Mucosa of gallbladder (tissue), 1 donor: ENCODE results near the gene LONRF2. TPM values are rescaled to one million over a fixed set of nuclear protein-coding genes. Genes with fewer than 3 reads are reported as not detected.

Source experiments
- DNase-seq: peaks from one replicate; pipeline ENCODE4 v3.0.0-alpha.2; 2020; ENCODE audit warnings: low spot score
- total RNA-seq: library from RNA; stranded (reverse); gene quantifications from one replicate; pipeline ENCODE4 v1.2.1, GENCODE V29; 2021
- donor health status: DM: no; HTN: no; CAD: no.

LONRF2 gene
- total RNA-seq, 1 donor from 2014 or later: 11.2 TPM

DNA sequence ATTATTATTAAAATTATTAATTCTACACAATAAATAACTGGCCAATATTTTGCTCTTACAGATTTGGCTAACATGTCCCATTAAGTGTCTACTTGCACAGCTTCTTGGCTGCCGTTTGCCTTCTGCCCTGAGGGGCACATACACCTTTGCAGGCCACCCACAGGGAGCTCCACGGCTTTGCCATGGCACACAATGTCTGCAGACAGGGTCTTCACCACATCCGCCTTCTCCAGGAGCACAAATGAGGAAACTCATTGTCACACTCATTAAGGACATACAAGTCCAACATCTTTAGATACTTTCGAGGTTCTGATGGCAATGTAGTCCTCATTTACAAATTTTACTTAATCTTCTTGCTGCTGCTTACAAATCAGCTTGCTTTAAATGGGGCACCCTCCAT, 45.6 kb downstream of the LONRF2 start:
- DNase-seq: no peak

DNA sequence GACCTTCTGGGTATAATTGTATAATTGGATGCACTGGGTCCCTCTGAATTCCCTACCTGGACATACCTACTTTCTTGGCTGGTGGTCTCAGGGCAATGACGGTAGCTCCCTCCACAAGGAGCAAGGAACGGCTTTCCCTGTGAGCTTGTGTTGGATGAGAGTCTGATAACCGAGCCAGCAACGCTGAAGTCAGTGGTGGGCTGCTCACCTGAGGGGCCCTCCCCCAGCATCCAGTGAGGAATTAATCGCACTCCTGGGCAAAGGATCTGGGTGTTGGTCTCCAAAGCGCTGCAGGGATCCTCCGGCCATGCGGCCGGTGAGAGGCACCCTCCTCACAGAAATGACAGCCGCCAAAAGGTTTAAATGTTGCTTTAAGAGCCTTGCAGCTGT, 47.1 kb downstream of the LONRF2 start:
- DNase-seq: no peak

DNA sequence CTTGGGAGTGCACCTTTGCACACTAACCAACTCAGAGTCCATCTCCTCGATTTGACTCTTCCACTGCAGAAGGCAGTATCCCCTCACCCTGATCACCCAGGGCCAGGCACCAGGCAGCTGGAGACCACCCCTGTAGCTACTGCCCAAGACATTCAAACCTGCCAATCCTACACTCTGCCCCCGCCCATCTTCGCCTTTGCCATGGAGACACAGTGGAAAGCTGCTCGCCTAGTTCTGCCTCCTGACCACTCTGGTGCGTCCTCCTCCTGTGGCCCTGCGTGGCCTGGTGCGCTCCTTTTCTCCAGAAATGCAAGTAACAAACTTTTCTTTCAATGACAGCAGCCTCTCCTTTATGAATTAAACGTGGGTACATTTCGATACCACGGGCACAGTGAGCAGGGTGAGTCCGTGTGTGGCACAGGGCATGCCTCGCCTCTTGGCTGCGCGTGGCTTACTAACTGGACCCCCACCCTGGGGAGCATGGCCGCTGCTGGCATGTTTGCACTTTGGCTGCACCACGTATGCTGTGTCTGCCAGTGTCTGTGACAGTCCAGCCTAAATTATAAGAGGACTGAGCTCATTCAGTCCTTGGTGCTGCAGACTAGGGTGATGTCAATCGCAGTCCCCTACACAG, 47.6 kb downstream of the LONRF2 start:
- no peak for DNase-seq

DNA sequence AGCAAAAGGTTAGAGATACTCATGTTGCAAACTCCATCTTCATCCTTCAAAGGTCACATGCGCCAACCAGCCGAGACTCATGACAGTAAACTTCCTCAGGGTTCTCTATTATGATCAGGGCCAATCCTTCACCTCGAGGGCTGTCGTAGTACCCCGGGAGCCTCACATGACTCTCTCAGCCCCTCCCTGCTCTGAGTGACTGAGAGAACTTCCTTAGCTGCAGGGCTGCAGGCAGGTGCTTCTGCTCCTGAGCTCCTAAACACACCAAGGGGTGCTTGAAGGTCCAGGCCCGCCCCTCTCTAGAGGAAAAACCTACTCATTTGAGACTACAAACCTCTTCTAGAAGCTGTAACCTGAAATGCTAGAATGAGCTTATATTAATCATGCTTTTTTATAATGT, 48.2 kb downstream of the LONRF2 start:
- DNase-seq: no peak

DNA sequence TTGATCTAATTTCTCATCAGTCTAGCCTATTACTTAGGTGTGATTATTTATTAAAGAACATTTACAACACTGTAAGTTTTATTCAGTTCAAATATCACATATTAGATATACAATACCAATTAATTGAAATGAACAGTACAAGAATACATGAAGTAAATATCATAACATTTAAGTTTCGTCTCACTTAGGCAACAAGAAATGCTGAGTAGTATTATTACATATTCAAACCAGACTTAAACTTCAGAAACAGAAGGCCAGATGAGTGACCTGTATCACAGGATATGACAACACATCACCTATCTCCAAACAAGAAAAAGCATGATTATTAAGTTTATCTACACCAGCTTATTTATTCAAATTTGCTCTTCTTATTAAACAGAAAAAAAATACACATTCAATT, 48.9 kb downstream of the LONRF2 start:
- no peak for DNase-seq

DNA sequence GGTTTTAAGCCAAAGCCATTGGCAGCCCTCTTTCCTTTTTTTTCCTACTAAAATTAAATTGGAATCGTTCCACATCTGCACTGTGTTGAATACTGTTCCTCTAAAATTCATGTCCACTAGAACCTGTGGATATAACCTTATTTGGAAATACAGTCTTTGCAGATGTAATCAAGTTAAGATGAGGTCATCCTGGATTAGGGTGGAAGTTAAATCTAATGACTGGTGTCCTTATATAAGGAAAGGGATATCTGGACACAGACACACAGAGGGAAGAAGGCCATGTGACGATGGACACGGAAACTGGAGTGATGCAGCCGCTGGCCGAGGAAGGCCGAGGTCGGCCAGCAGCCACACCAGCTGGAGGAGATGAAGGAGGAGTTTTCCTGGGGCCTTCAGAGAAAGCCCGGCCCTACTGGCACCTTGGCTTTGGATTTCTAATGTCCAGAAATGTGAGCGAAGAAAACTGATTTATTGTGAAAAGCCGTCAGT, 49.4 kb downstream of the LONRF2 start:
- no peak for DNase-seq

DNA sequence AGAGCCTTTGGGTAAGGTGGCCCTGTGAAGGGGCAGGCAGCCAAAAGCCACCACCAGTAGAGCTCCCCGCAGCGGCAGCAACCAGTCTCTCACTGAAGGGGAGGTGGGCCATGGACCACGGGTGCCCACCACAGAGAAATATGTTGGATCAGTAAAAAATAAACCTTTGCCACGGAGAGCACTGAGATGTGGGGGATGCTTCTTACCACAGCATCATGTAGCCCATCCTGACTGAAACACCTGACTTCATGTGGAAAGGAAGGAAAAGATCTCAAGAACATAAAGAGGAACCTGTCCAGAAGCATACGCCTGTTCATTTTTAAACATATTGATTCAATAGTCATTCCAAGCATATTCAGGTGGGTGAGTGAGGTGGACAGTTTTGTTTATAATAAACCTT, 51.1 kb downstream of the LONRF2 start:
- no peak for DNase-seq

DNA sequence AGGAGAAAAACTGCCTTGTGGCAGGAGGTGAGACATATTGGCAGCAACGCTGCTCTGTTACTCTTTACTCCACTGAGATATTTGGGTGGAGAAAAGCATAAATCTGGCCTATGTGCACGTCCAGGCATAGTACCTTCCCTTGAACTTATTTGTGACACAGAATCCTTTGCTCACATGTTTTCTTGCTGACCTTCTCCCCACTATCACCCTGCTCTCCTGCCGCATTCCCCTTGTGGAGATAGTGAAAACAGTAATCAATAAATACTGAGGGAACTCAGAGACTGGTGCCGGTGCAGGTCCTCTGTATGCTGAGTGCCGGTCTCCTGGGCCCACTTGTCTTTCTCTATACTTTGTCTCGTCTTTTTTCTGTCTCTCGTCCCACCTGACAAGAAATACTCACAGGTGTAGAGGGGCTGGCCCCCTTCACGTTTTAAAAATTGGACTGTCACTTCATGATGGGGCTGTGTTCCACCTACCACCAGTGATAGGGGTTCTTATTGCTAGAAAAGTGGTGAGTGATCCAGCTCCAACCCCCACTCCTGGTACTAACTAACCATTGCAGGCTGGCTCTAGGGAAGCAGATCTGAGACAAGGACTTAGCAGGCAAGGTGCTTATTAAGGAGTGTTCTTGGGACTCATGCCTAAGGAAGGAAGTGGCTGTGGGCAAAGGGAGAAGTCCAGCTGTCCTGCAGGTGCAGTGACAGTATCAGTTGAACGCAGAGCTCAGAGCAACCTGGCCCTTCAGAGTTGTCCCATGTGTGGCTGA, 51.7 kb downstream of the LONRF2 start:
- no peak for DNase-seq

DNA sequence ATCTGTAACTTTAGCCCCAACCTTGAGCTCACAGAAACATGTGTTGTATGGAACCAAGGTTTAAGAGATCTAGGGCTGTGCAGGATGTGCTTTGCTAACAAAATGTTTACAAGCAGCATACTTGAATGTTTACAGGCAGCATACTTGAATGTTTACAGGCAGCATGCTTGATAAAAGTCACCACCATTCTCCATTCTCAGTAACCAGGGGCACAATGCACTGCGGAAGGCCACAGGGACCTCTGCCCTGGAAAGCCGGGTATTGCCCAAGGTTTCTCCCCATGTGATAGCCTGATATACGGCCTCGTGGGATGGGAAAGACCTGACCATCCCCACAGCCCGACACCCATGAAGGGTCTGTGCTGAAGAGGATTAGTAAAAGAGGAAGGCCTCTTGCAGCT, 52.4 kb downstream of the LONRF2 start:
- DNase-seq: no peak

DNA sequence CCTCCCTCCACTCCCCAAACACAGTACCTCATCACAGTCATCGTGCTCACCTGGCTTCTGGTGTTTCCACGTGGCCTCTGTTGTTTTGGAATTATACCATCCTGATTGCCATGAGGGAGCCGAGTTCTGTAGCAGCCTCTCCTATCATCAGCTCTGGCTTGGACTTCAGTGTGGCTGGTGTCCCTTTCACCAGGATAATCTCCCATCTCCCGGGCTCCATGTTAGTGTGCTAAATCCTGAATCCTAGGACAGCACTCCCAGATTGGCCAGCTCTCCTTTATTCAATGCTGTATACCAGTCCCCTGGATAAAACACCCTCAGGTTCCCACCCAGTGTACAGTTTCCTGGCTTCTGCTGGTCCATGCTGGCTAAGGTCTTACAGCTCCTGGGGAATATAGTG, 53.3 kb downstream of the LONRF2 start:
- DNase-seq: no peak

DNA sequence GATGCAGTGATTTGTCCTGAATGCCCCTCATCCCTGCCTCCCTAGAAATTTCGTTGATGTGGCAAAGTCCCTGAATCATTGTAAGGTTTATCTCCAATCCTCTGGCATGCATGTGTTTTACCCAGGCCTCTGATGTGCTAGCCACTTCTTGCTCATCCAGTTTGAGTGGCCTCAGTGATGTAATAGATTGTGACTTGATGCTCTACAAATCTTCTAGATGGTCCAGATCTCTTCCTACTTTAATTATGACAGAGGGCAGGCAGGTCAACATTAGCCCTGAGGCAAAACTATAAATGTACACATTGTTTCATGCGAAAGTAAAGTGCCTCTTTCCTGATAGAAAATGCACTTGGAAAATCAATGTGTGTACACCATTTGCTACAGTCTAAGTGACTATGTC, 54.5 kb downstream of the LONRF2 start:
- DNase-seq: no peak

DNA sequence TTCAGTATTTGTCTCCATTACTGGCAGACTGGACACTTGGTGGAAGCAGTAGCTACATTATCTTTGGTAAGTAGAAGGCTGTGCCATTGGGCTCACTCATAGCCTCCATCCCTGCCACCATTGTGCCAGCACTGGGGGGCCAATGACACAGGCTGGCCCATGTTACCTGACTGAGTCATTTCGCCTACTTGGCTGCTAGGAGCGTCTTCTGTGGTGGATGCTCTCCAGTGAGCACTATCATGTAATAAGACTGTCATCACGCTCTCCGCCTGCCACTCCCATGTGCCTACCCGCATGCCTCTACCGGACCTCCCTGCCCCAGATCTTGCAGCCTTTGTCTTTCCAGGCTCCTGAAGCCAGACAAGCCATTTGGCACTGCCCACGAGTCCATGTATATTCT, 56.2 kb downstream of the LONRF2 start:
- DNase-seq: no peak

DNA sequence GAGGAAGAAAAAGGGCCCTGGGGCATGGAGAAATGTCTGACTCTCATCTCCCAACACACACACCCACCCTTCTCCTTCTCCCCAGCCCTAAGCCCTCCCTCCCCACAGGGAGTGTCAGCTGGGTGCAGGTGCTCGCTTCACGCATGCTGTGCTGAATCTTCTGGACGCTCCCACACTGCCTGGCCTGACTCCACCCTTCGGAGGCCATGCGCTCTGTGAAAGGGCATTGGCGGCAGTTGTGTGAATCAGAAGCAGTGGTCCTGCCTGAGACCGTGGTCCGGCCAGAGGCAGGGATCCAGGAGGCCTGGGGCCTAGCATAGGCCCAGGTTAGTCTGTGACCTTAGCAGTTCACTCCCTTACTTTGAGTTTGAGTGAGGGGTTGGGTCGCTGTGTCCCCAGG, 57.1 kb downstream of the LONRF2 start:
- DNase-seq: no peak

DNA sequence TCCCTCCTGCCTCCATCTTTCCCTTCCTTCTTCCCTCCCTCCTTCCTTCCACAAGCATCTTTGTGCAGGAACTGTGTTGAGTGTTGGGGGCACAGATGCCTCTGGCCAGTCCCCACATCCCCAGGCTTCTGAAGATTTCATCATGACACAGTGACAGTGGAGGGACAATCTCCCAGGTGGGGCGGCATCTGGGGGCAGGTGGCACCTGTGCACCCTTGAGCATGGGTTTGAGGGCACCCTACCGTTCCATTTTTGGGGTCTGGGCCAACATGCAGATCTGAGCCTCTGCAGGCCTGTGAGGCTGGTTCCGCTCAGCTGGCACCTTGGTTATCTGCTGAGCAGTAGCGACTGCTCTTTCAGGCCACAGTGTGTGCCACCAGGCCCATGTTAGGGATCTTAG, 57.6 kb downstream of the LONRF2 start:
- DNase-seq: no peak

DNA sequence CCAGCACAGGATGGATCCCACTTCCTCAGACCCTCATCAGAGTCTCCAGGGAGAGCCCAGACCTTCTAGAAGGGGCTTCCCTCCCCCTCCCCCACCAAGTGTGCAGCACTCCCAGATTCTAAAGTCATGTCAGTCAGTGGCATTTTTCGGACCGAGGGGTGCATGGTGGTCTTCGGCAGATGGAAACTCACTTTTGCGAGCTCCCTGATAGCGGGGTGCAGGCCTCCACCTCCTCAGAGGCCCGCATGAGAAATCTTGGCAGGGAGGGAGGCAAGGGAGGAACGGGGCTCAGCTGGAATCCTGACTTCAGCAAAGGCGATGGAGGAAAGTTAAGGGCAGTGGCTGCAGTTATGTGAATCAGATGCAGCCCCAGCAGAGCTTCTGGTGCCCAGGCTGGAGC, 58.2 kb downstream of the LONRF2 start:
- DNase-seq: no peak

DNA sequence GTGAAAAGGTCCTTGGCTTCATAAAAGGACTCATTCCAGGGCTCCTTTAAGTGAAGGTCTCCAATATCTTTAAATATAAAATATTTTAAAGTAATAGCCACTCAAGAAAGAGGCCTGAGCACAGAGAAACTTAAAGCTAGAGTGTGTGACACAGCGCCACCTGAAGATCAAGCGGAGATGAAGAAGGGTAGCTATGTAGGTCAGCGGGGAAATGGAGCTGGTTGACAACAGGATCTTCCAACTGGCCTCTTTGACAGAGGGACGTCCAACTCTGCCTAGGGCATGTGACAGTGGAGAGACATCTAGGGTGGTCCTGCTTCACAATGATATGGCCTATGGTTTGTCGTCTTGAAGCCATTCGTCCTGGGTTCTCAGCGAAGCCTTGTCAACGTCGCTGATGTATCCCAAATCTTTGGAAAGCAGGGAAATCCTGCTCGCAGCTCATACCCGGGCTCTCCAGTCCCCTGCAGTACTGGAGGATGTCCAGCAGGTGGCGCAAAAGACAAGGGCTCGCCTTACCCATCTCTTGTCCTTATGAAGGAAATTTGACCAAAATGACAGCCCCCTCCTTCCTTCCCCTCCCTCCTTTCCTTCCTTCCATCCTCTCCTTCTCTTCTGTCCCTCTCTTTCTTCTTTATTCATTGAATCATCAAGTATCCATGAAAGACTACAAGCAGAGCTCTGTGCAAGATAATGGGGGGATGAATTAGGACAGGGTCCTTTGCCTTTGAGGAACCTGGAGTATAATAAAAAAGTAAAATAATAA, 59.6 kb downstream of the LONRF2 start:
- peak; percentile 57 for DNase-seq

DNA sequence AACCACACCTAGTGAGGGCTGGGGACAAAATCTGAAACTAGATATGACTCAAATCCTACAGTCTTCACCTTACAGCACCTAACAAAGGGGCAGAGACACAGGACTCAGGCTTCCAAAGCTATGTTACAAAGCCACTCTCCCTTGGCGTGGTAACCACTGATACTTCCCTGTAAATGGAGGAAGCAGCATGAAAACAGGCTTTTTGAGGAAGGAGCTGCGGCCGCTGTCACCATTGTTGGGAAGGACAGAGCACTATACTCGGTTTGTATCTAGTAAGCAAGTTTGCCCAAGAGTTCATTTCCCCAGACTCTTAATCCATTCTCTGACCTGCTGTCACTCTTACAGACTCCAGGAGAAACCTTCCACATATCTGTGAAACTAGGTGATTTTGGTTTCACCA, 60.3 kb downstream of the LONRF2 start:
- no peak for DNase-seq

DNA sequence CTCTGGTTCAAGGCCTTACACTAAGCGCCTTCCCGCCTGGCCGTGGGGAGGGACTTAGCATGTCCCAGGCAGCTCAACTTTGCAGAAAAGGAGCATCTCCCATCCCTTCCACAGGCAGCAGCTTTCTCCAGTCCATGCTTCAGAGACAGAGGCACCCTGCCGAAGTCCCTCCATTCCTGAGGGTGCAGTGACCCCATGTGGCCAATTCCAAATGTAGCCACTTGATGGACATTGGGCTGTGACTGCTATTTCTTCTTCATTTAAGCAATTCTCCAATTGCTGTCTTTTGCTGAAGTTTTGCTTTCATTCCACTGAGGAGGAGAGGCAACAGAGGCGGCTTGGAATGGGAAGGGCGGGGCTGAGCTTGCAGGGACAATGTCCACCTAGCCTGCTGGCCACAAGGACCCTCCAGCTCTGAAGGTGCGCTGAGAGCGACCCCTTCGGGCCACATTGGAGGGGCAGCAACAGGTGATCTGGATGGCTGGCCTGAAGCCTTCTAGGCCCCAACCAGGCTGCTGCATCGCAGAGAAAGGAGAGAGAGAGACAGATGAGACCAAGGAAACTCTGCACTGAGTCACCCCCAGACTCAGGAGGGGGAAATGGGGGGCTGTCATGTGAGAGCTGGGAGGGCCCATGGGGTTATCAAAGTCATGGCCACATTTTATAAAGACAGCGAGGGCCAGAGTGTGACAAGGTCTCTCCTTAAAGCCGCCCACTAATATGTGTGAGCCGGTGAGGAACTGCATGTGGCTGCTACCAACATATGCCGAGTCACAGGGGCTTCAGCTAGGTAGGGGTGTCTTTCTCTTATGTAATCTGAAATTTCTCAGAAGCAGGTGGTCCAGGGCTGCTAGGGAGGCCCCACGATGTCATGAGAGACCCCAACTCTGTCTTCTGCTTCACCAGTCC, 61.3 kb downstream of the LONRF2 start:
- DNase-seq: peak; percentile 62

DNA sequence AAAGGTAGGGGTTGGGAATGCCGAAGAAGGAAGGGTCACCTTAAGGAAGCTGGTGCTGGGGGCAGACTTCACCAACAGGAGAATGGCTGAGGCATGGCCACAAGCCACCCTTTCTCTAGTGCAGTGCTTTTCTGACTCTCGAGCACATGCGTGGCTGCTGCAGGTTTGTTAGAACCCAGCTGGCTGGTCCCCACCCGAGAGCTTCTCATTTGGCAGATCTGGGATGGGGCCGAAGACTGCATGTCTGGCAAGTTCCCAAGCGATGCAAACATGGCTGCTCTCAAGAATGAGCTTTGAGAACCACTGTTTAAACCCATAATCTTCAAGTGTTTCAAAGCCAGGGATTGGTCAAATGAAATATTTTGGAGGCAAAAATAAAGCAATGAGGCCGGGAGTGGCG, 63.2 kb downstream of the LONRF2 start:
- DNase-seq: no peak

DNA sequence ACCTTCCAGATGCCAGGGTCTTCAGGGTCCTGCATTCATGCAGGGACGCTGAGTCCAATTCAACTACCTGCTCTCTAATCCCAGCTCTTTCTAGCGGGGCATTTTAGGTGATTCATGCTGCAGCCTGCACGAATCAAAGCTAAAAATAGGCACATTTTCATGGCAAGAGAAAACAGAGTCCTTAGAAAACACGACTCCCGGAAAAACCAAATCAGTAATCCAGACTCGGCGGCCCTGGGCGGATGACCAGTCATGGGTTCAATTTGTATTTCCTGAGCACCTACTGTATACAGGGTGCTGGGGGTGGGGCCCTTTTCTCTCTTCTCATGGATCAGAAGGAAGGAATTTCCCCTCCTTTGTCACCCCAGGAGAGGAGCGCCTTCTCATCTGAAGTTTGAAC, 64.4 kb downstream of the LONRF2 start:
- no peak for DNase-seq

DNA sequence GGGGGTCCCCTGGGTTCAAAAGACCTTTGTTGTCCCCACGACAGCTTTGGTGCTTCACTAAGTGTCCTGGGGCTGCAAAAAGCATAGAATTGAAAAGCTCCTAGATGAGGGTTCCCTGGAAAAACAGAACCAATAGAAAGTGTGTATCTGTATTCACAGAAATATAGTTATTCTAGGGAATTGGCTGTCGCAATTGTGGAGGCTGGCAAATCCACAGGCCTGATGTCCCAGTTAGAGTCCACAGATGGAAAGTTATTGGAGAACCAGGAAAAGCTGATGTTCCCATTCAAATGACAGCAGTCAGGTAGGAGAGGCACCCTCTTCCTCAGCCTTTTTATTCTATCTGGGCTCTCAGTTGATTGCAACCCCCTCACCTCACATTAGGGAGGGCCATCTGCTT, 65.5 kb downstream of the LONRF2 start:
- DNase-seq: no peak

DNA sequence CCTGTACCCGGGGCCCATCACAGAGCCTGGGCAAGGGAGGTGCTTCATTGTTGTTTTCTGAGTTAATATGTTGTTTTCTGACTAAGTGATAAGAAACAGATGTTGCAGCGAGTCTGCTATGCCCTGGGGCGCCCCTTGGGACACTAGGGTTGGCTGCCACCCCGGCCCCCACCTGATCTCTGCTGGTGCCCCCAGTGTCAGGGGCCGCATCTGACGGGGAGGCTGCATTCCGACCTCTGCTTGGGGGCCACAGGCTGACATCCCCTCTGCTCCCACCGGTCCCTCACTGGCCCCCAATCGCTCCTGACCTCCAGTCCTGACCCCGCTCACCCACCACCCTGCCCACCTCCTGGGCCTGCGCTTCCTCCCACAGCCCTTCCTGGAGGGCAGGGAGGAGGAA, 65.9 kb downstream of the LONRF2 start:
- DNase-seq: no peak
